CD14-positive monocyte (primary cell): ENCODE data around the gene CD14. TPM values are rescaled to one million over a fixed set of nuclear protein-coding genes. Genes with fewer than 3 reads are reported as not detected.
"Not testable (repeated sequence)": the region's sequence is repeated elsewhere in the genome, so short reads cannot be mapped to it uniquely, and the experiment has no call there.

Source experiments
- DNase-seq, 3 donors: peaks; one replicate each; pipeline ENCODE4 v3.0.0-alpha.2; 2011 to 2022
- H2AFZ ChIP-seq: 2 replicates; pipeline ENCODE4 v1.6.0; 2012; ENCODE audit warnings: mild to moderate bottlenecking, low read depth, low read length, inconsistent platforms; ENCODE audit not compliant: insufficient read depth, poor library complexity, severe bottlenecking
- H3K27ac ChIP-seq, 2 donors: 1 replicate in 1 of 2; 2 replicates in 1 of 2; pipeline ENCODE4 v1.5.1; 2012 to 2013; ENCODE audit warnings: low read length in 2 of 2, control low read depth in 1 of 2, inconsistent platforms in 1 of 2, low read depth in 1 of 2, mild to moderate bottlenecking in 1 of 2
- H3K27me3 ChIP-seq, 2 donors: one replicate each; pipeline versions ENCODE4 v1.6.0 to v1.6.1; 2011 to 2013; ENCODE audit warnings: low read length in 2 of 2; ENCODE audit not compliant: control insufficient read depth in 2 of 2, insufficient read depth in 2 of 2
- H3K36me3 ChIP-seq, 2 donors: replicated peaks in 1 of 2; 1 replicate in 1 of 2; 2 replicates in 1 of 2; pipeline versions ENCODE4 v1.5.1 to v1.6.1; 2012 to 2013; ENCODE audit warnings: low read length in 2 of 2, control low read depth in 1 of 2, inconsistent platforms in 1 of 2, mild to moderate bottlenecking in 1 of 2; ENCODE audit not compliant: insufficient read depth in 2 of 2, control insufficient read depth in 1 of 2
- H3K4me1 ChIP-seq, 2 donors: 1 replicate in 1 of 2; 2 replicates in 1 of 2; pipeline versions ENCODE4 v1.5.1 to v1.6.1; 2012 to 2013; ENCODE audit warnings: low read length in 2 of 2, control low read depth in 1 of 2, inconsistent platforms in 1 of 2, mild to moderate bottlenecking in 1 of 2, moderate library complexity in 1 of 2; ENCODE audit not compliant: insufficient read depth in 2 of 2, control insufficient read depth in 1 of 2
- H3K4me2 ChIP-seq: replicated peaks from 2 replicates; pipeline ENCODE3; 2012; ENCODE audit warnings: low read length, moderate library complexity, mild to moderate bottlenecking; ENCODE audit not compliant: poor library complexity, severe bottlenecking; ENCODE audit errors: extremely low read depth
- H3K4me3 ChIP-seq, 3 experiments: fragments of 200-600 bp in 1 of 3; sonication (generic) in 1 of 3; replicated peaks in 1 of 3; 1 replicate in 2 of 3; 2 replicates in 1 of 3; pipeline ENCODE4 v1.5.1; 2011 to 2013; ENCODE audit warnings: low read length in 3 of 3, mild to moderate bottlenecking in 3 of 3, control low read depth in 2 of 3, low read depth in 2 of 3, inconsistent platforms in 1 of 3, moderate library complexity in 1 of 3
- H3K79me2 ChIP-seq: 2 replicates; pipeline ENCODE4 v1.6.0; 2012; ENCODE audit warnings: mild to moderate bottlenecking, control low read depth, inconsistent platforms, low read length, moderate library complexity; ENCODE audit not compliant: insufficient read depth
- H3K9ac ChIP-seq: 2 replicates; pipeline ENCODE4 v1.6.0; 2017; ENCODE audit warnings: low read length, mild to moderate bottlenecking; ENCODE audit not compliant: insufficient read depth, poor library complexity, severe bottlenecking
- H3K9me3 ChIP-seq, 2 donors: replicated peaks in 1 of 2; 1 replicate in 1 of 2; 2 replicates in 1 of 2; pipeline versions ENCODE4 v1.5.1 to v1.6.1; 2012 to 2013; ENCODE audit warnings: low read length in 2 of 2, control low read depth in 1 of 2; ENCODE audit not compliant: control insufficient read depth in 1 of 2, insufficient read depth in 1 of 2
- H4K20me1 ChIP-seq: 2 replicates; pipeline ENCODE4 v1.6.0; 2012; ENCODE audit warnings: mild to moderate bottlenecking, low read length, control low read depth, moderate library complexity; ENCODE audit not compliant: insufficient read depth
- H3K27ac Mint-ChIP-seq, 7 donors: one replicate each; pipeline ENCODE4 v1.8.0; 2020; ENCODE audit warnings: mild to moderate bottlenecking in 7 of 7, mixed read lengths in 7 of 7, moderate library complexity in 6 of 7, inconsistent platforms in 2 of 7
- H3K27me3 Mint-ChIP-seq, 3 donors: one replicate each; pipeline ENCODE4 v1.8.0; 2021 to 2022; ENCODE audit warnings: low read depth in 3 of 3, mild to moderate bottlenecking in 3 of 3, mixed read lengths in 3 of 3, moderate library complexity in 3 of 3, inconsistent platforms in 1 of 3
- H3K36me3 Mint-ChIP-seq, 2 donors: one replicate each; pipeline ENCODE4 v1.8.0; 2020; ENCODE audit warnings: mixed read lengths in 2 of 2, inconsistent platforms in 1 of 2, mild to moderate bottlenecking in 1 of 2
- H3K4me1 Mint-ChIP-seq: one replicate; pipeline ENCODE4 v1.8.0; 2020; ENCODE audit warnings: mild to moderate bottlenecking, mixed read lengths
- H3K4me3 Mint-ChIP-seq, 2 donors: one replicate each; pipeline ENCODE4 v1.8.0; 2020; ENCODE audit warnings: mild to moderate bottlenecking in 2 of 2, mixed read lengths in 2 of 2, moderate library complexity in 1 of 2
- H3K9me3 Mint-ChIP-seq, 7 donors: one replicate each; pipeline ENCODE4 v1.8.0; 2020 to 2022; ENCODE audit warnings: mixed read lengths in 7 of 7, mild to moderate bottlenecking in 6 of 7, moderate library complexity in 6 of 7, inconsistent platforms in 2 of 7
- CTCF ChIP-seq: fragments of 200-600 bp; IDR thresholded peaks from one replicate; pipeline ENCODE4 v1.8.0; 2022; ENCODE audit warnings: antibody characterized with exemption, mild to moderate bottlenecking
- WGBS: methylation state at CpG from one replicate; pipeline ENCODE4 v1.1.5; 2013; ENCODE audit warnings: missing lambda C conversion rate; ENCODE audit not compliant: insufficient coverage; 5-methylcytosine and 5-hydroxymethylcytosine counted together
- intact Hi-C, 2 donors: fragments of 100-400 bp; cut with micrococcal nuclease; formaldehyde crosslinking; loops; one replicate each; pipeline versions ENCODE4 v1.15.0 to v1.15.1; 2023
- polyA plus RNA-seq, 3 donors: library from polyadenylated mRNA; depleted of rRNA in 1 of 3; unstranded in 2 of 3; stranded (reverse) in 1 of 3; fragments of 300-500 nt in 2 of 3; fragments of >200 nt in 1 of 3; fragmentation: Illumina TruSeq in 2 of 3; gene quantifications; 1 replicate in 2 of 3; 2 replicates in 1 of 3; pipeline ENCODE4 v1.2.3, GENCODE V29; 2012 to 2021

CD14 gene
- polyA plus RNA-seq, 3 donors, result 1,687 to 3,095 (median 2,434) TPM

- Histone ChIP-seq H3K4me1 (peaks cover 74 to 89% of the 10 kb centered on the region in 2 donors), H3K27ac (peak overlapping the region; percentile 96 to 97), H3K9ac (peak overlapping the region; percentile 69), H3K4me3 (peak overlapping the region in 1 of 3 experiments; percentile 52), H2AFZ (no peak overlapping the region), H3K36me3 (no peaks in the 10 kb centered on the region), H3K9me3 (no peaks in the 10 kb centered on the region), H3K4me2 (peak overlapping the region; percentile 53), H3K79me2 (peaks cover 33% of the 10 kb centered on the region), H4K20me1 (no peaks in the 10 kb centered on the region), H3K27me3 (no peaks in the 10 kb centered on the region)
- no peaks in the 10 kb centered on the region for H3K9me3 Mint-ChIP-seq
- H3K4me3 Mint-ChIP-seq, result peak overlapping the region; percentile 49 to 72
- intact Hi-C loops, result loop anchor here (2.0 to 5.0 kb wide), 2 partner anchors 13 to 37 kb away; partner anchors contain the start of gene CD14 (in 2 of the 2)
- 40% methylated on average over 1 of the region's 5 CpGs for WGBS
- peak; percentile 92 to 97 (median 95) for DNase-seq
- TF ChIP-seq CTCF, result no peak
- peaks cover 72% of the 10 kb centered on the region for H3K4me1 Mint-ChIP-seq
- no peaks in the 10 kb centered on the region for H3K27me3 Mint-ChIP-seq
- H3K36me3 Mint-ChIP-seq, result peaks cover 0 to 10% of the 10 kb centered on the region in 2 donors
- H3K27ac Mint-ChIP-seq, result peak overlapping the region; percentile 95 to 99 (median 97)
Measured at GRCh38 chr5:140595538-140596300, 37.3 kb downstream of the CD14 start.

GRCh38 chr5:140594169-140594568 lies 38.8 kb downstream of the CD14 start:
- no peaks in the 10 kb centered on the region for H3K36me3 ChIP-seq
- no peak for DNase-seq
- intact Hi-C loops, result loop anchor here in 1 of 2 donors (2.0 kb wide), 1 partner anchor 15 kb away; no protein-coding TSS in a partner anchor
- no peaks in the 10 kb centered on the region for H3K27me3 ChIP-seq
- H3K9ac ChIP-seq, result no peak overlapping the region
- Mint-ChIP-seq H3K4me1 (peaks cover 84% of the 10 kb centered on the region), H3K36me3 (peaks cover 0 to 12% of the 10 kb centered on the region in 2 donors), H3K4me3 (no peak overlapping the region), H3K27me3 (peaks cover 0 to 2% (median 0%) of the 10 kb centered on the region in 3 donors), H3K27ac (peak overlapping the region; percentile 93 to 99 (median 97)), H3K9me3 (no peaks in the 10 kb centered on the region)
- no peaks in the 10 kb centered on the region for H4K20me1 ChIP-seq
- peaks cover 86 to 92% of the 10 kb centered on the region in 2 donors for H3K4me1 ChIP-seq
- H3K9me3 ChIP-seq, result no peaks in the 10 kb centered on the region
- TF ChIP-seq CTCF, result no peak
- H3K4me3 ChIP-seq, result peak overlapping the region in 1 of 3 experiments; percentile 41
- H3K27ac ChIP-seq, result peak overlapping the region; percentile 96 to 97
- no peak overlapping the region for H2AFZ ChIP-seq
- WGBS, result 91% methylated on average over 6 of the region's 6 CpGs
- H3K4me2 ChIP-seq, result peak overlapping the region; percentile 53
- H3K79me2 ChIP-seq, result peaks cover 47% of the 10 kb centered on the region

GRCh38 chr5:140593070-140593469 lies 39.9 kb downstream of the CD14 start:
- Mint-ChIP-seq H3K36me3 (peaks cover 0 to 12% of the 10 kb centered on the region in 2 donors), H3K27ac (peak overlapping the region; percentile 93 to 99 (median 97)), H3K4me3 (peak overlapping the region; percentile 46 to 51), H3K4me1 (peaks cover 87% of the 10 kb centered on the region)
- H3K27me3 Mint-ChIP-seq, H3K9me3 Mint-ChIP-seq, H2AFZ ChIP-seq, H4K20me1 ChIP-seq, H3K4me2 ChIP-seq, intact Hi-C loops, DNase-seq, H3K9me3 ChIP-seq, H3K36me3 ChIP-seq, H3K9ac ChIP-seq, H3K27me3 ChIP-seq: not testable (repeated sequence)
- H3K4me3 ChIP-seq, result peak overlapping the region in 1 of 3 experiments; percentile 32
- WGBS, result 80% methylated on average over 8 of the region's 14 CpGs
- H3K4me1 ChIP-seq, result peaks cover 93% of the 10 kb centered on the region in 2 donors
- peaks cover 47% of the 10 kb centered on the region for H3K79me2 ChIP-seq
- H3K27ac ChIP-seq, result peak overlapping the region in 1 of 2 donors; percentile 22
